AG04449 (cell line): Measurements from ENCODE around the gene UNC79.

Experiments
- CTCF ChIA-PET: fragments of 350-600 bp; formaldehyde crosslinking; extraction: SDS; loops from one replicate; lab custom pipeline; 2021; ENCODE audit warnings: antibody characterized with exemption; lab: Yijun Ruan, JAX
- POLR2A ChIA-PET: fragments of 400-600, 350-600 bp; formaldehyde crosslinking; extraction: SDS; loops from one replicate; lab custom pipeline; 2020; ENCODE audit warnings: antibody characterized with exemption, inconsistent platforms; lab: Yijun Ruan, JAX
- DNase-seq: peaks from one replicate; pipeline ENCODE4 v3.0.0-alpha.2; 2010; ENCODE audit warnings: low read depth, low spot score
- H3K4me3 ChIP-seq: 2 replicates; pipeline ENCODE4 v1.5.1; 2011; ENCODE audit warnings: low read depth, mild to moderate bottlenecking, control low read depth, low read length
- CTCF ChIP-seq: IDR thresholded peaks from one replicate; pipeline ENCODE4 v1.5.1; 2011; ENCODE audit warnings: mild to moderate bottlenecking, moderate library complexity, low read length, control low read depth, inconsistent platforms; ENCODE audit not compliant: insufficient read depth; ENCODE audit errors: missing control alignments

The UNC79 gene

DNA sequence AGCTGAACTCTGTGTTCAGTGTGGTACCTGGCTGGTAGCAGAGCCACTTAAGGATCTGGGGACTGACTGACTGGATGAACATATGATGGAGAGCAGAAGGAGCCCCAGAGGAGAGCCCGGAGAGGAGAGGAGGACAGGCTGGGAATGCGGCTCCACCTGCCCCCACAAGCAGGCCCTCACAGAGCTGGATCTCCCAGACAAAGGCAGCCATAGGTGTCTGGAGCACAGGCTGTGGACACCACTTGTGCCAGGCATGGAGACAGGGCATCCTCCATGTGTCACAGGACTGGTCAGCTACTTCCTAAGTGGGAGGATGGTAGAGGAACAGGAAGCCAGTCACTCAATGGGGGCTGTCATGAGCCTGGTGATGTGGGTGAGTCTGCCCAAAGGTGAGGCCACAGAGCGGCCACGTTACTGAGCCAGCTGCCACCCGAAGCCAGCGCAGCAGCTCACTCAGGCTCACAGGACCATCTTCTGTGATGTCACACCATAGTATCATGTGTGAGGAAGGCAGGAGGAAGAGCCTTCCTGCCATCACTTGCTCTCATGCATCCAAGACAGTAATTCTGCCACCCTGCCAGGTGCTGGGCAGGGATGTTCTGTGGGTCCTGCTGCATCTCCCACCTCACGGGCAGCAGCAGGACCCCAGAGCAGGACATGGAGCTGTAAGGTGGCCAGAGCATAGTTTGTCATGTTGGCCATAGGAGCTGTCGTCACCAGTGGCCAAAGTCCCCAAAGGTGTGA, 285.4 kb downstream of the UNC79 start:
- DNase-seq: no peak
- CTCF ChIA-PET: no interaction called here
- H3K4me3 ChIP-seq: no peak overlapping the region
- POLR2A ChIA-PET: no interaction called here
- TF ChIP-seq CTCF: no peak

DNA sequence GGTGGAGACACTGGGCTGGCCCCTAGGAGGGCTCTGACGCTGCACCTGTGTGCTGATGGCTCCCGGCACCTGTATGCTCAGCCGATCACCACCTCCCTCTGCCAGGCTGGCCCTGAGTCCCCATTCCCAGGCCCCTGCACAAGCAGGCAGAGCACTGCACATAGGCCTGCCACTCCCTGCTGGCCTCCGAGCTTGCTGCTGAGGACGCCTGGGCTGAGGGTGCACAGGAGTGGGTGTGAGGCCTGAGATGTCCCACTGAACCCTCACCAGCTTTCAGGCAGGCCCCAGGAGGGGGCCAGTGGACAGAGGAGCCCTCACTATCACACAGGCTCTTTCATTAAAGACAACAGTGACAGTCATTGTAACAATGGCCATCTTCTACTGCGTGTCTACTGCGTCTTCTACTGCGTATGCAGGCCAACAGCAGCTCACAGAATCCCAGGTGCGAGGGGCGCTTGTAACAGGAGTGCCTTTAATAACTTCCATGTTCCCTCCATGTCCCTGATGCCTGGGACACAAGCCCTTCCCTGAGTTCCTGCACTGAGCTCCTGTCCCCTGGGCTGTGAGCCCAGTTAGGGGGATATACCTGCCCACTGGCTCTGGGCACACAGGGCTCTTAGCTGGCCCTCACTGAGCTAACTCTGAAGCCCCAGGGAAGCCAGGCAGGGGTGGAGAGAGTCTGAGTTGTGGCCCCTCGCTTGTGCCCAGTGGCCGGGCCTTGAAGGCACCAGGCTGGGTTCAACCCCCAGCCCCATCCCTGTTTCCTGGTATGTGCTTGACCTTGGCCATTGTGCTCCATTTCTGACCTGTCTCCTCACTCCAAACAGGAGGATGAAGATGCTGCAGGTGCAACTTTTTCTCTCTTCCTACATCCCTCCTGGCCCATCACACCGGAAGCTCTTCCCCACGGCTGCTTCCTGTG, 286.3 kb downstream of the UNC79 start:
- CTCF ChIA-PET: no interaction called here
- DNase-seq: no peak
- H3K4me3 ChIP-seq: no peak overlapping the region
- no peak for TF ChIP-seq CTCF
- POLR2A ChIA-PET: no interaction called here

DNA sequence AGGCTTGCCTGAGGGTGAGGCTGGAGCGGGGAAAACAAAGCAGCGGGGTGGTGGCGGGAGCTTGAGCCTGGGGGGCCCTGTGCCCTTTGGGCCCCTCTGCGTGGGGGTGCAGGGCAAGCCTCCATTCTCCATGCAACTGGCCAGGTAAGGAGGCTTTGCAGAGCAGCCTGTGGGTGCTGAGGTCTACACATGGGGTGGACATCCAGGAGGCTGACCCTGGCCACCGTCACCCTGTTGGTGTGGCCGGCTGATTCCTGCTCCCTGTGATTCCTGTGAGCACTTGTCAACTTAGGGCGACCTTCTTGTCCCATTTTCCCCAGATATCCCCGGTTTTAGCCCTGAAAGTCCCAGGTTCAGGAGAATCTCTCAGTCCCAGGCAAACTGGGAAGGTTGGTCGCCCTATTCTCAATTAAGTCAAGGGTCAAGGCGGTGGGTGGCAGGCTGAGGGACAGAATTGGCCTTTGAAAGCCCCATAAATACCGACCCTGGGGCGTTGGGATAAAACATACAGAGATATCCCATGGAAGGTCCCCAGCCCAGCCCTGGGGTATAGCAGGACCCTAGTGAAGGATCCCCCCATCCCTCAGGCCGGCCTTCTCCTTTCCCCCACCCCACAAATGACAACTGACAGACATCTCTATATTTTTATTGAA, 287.1 kb downstream of the UNC79 start:
- no peak for TF ChIP-seq CTCF
- ChIA-PET CTCF (no interaction called here), POLR2A (no interaction called here)
- no peak for DNase-seq
- H3K4me3 ChIP-seq: no peak overlapping the region

GRCh38 chr14:93719256-93719655, 288.5 kb downstream of the UNC79 start:
- H3K4me3 ChIP-seq: no peak overlapping the region
- no peak for TF ChIP-seq CTCF
- CTCF ChIA-PET: no interaction called here
- DNase-seq: no peak
- POLR2A ChIA-PET: no interaction called here

DNA sequence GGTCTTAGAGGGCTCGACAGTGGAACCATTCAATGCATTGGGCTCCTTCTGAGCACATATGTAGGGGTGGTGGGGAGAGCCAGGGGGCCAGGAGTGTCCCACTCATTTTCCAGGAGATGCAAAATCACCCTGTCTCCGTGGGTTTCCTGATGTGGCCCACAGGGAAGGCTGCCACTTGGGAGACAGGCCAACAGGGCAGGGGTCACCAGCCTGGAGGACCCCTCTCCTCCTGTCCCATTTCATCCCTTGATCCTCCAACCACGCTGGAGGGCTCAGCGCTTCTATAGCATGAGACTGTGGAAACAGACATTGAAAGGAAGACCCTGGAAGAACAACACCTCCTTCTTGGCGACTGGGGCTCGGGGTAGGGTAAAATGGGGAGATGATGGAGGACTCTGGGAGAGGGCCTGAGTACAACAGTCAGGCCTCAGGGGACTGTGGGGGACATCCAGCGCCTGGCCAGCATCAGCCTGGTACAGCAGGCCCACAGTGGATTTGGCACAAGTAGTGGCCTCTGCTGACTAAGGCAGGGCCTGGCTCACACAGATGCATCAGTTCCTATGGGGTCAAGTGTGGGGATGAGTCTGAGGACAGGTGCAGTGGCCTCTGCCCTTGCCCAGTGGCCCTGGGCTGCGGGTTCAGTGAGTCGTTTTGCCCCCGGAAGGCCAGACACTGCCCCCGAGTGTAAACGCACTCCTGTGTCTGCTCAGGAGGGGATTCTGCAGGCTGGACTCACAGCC, 289.5 kb downstream of the UNC79 start:
- ChIA-PET CTCF (no interaction called here), POLR2A (no interaction called here)
- DNase-seq: no peak
- TF ChIP-seq CTCF: no peak
- H3K4me3 ChIP-seq: no peak overlapping the region
